Uterine smooth muscle cell (primary cell): ENCODE measurements around the gene SPON2. TPM values are rescaled to one million over a fixed set of nuclear protein-coding genes. Genes with fewer than 3 reads are reported as not detected.

Experiments used
- total RNA-seq: library from RNA; depleted of rRNA; stranded (reverse); fragments of >200 nt; gene quantifications from 2 replicates; pipeline ENCODE4 v1.2.3, GENCODE V29; 2014

The SPON2 gene
- 216 and 281 TPM in 2 replicates for total RNA-seq

GRCh38 chr4:1172228-1172851, at the start of gene SPON2:
SPON2 (minus strand) TSS chr4:1172583.

Other genes starting within 250 kb of the SPON2 start
- 57.1 and 66.0 TPM in 2 replicates for gene GAK, start 240.3 kb downstream of the SPON2 start, total RNA-seq
- gene TMEM175, start 240.1 kb downstream of the SPON2 start, total RNA-seq = 9.1 and 10.5 TPM in 2 replicates
- 19.7 and 25.6 TPM in 2 replicates for gene DGKQ, start 199.0 kb downstream of the SPON2 start, total RNA-seq
- gene IDUA, start 185.5 kb downstream of the SPON2 start, total RNA-seq = 8.2 and 14.0 TPM in 2 replicates
- gene SLC26A1, start 179.2 kb downstream of the SPON2 start, total RNA-seq = not detected in 2 replicates
- gene FGFRL1, start 161.0 kb downstream of the SPON2 start, total RNA-seq = 7.1 and 10.1 TPM in 2 replicates
- 0.44 and 2.0 TPM in 2 replicates for gene RNF212, start 59.0 kb downstream of the SPON2 start, total RNA-seq
- gene CTBP1, start 76.5 kb upstream of the SPON2 start, total RNA-seq = 251 and 322 TPM in 2 replicates
- gene MAEA, start 117.3 kb upstream of the SPON2 start, total RNA-seq = 60.9 and 61.9 TPM in 2 replicates
- gene UVSSA, start 174.6 kb upstream of the SPON2 start, total RNA-seq = 10.7 and 12.3 TPM in 2 replicates
- gene NKX1-1, start 233.9 kb upstream of the SPON2 start, total RNA-seq = not detected in 2 replicates